ENCODE data around the gene WNT11.

Gene WNT11

DNA sequence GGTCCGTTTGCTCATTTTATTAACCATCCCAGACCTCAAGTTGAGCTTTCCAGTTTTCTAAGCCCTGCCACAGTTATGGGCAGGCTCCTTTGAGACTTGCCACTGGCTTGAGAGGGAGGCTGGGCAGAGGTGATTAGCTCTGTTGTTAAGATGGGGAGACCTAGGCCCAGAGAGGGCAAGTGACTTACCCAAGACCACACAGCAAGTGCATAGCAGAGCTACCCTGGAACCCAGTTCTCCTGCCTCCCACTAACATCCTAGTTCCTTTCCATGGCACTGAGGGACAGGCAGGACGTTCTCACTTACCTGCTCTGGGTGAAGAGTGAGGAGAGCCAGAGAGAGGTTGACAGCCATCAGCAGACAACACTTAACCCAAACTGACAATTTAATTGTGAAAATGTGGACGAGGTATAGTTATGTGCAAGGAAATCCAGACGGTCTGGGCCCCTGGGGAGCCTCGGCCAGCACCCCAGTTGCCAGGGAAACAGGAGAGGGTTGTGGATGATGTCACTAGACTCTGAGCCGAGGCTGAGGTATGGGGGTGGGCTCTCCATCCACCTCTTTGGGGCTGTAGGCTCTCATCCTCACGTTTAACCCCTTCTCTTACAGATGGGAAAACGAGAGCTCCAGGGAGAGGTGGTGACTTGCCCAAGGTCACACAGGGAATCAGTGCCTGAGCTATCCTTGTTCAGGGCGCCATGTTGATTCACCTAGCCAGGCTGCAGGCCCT is 12.3 kb upstream of the WNT11 start:
- DNase-seq = no peak

DNA sequence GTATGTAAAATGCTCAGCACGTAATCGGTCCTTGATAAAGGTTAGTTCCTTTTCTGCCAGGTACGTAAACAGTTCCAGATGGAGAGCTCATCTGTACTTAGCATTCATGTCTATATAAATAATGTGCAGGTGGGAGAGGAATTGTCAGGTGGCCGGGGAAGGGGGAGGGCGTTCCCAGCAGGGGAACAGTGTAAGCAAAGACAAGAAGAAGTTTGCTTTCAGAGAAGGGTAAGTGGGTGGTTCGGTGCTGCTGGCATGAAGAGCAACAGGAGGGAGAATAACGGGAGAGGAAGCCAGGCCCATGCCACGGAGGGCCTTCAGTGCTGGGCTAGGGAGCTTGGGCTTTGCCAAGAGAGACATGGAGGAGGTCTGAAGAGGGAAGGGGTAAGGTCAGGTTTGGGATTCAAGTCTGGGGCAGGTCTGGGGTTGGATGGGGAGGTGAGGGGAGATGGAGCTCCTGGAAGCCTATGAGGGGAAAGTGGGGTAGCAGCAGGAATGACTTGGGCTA is 11.4 kb upstream of the WNT11 start:
- no peak for DNase-seq

DNA sequence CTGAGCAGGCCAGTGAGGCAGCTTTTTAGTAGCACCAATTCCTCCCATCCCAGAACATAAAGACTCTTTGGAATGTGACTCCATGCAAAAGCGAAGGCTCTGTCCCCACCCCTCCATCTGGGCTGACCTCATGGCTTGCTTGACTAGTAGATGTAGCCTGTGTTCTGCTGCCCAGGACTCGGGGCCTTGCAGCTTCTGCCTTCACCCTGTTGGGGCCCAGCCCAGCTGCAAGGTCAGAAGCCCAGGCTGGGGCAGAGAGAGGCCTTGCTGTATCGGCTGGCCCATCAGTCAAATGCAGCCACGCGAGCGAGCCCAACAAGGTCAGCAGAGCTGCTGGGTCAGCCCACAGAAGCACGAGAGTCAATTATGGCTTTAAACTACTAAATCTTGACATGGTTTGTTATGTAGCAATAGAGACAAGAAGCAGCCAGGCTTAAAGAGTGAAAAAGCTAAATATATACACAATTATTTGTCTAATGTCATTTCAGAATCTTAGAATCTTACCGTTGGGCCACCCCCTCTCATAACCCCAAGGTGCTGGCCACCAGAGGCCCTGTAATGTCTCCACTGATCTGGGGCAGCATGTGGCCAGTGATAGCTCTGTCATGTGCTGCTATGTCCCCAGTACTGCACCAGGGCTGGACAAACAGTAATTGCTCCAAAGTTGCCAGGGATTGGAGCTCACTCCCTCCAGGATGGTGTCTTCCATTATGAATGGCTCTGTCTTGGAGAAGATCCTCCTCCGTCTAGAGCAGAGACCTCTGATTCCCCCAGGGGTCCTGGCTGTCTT is 10.4 kb upstream of the WNT11 start:
- DNase-seq = peak; percentile 17

DNA sequence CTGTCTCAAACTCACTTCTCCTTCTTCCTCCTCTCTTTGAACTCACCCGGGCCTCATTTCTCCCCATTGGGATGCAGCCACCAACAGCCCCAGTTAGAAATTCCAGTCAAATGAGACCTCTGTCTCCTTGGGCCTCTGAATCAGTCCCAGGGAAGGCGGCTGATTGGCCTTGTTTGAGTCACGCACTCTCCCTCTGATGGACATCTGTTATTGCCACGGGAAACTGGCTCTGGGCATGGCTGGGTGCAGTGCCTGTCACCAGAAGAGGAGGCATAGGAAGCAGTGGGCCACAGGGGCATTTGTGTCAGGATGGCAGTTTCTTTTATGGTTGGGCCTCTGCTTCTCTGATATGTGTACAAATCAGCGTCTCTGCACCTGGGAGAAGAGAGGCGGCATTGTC is 9.6 kb upstream of the WNT11 start:
- DNase-seq = peak; percentile 77

DNA sequence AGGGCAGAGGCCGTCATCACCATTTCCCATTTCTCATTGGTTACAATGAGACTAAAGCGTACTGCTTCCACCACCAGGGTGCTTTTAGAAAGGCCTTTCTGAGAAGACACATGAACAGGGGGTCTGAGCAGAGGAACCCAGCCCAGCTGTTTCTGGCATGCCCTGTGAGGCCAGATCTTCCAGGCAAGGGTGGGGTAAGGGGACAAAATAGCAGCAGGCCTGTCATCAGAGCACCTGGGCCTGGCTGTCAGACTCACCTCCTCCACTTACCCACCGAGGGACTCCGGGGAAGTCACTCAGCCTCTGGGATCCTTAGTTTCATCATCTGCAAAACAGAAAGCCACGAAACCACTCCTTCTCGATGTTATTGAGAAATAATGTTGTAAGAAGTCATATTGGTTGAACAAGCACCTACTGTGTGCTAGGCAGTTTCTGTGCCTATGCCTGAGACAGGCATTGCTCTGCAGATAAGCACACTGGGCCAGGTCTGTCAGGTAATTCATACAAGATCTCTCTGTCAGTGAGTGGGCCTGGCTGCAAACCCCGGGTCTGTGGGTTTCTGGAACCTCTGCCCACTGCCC is 8.8 kb upstream of the WNT11 start:
- DNase-seq = no peak

DNA sequence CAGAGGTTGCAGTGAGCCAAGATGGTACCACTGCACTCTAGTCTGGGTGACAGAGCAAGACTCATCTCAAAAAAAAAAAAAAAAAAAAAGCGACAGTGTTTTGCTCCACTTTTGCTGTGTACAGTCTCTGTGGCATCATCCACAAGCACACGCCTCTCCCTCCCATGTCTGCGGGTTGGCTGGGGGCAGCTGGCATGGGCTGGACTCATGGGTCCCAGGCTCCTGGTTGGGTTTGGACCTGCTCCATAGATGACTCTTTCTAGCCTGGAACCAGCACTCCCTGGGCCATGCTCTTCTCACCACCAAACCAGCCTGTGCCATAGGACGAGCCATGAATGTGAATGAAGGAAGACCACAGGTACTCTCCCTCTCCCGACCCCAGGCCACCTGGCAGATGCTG is 7.9 kb upstream of the WNT11 start:
- DNase-seq = no peak

DNA sequence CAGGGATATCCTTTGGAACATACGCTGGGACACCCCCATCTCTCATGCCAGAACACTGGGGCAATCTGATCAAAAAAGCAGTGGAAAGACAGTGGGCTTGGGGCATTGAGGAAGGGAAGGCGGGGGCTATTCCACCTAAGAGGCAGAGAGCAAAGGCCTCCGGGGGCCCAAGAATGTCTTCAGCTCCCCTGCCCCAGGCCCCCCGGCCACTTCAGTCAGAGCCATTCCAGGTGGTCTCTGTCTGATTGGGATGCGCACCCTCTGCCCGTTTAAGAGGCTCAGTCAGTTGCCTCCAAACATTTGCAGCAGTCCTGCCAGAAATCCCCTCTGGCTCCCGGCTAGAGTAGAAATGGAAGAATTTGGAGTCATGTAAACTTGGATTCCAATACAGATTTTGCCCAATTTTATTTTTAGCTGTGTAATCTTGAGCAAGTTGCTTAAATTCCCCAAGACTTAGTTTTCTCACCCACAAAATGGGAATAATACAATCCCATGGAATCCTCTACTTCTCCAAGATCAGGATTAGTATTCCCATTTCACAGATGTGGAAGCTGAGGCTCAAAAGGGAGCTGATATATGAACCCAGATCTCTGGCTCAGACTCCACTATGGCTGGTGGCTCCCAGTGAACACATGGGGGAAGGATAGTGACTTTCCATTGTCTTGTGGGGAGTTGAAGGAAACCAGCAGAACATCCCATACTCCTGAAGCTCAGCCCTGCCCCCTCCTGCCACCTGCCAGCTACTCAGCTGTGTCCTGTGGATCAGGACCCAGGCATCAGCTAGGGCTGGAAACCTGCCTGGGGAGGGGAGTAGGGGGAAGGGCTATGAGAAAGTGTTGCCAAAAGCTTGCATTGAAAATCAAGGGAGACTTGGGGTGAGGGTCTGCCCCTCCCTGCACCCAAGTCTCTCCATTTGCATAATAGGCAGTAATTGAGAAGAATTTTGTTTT is 6.1 kb upstream of the WNT11 start:
- no peak for DNase-seq

DNA sequence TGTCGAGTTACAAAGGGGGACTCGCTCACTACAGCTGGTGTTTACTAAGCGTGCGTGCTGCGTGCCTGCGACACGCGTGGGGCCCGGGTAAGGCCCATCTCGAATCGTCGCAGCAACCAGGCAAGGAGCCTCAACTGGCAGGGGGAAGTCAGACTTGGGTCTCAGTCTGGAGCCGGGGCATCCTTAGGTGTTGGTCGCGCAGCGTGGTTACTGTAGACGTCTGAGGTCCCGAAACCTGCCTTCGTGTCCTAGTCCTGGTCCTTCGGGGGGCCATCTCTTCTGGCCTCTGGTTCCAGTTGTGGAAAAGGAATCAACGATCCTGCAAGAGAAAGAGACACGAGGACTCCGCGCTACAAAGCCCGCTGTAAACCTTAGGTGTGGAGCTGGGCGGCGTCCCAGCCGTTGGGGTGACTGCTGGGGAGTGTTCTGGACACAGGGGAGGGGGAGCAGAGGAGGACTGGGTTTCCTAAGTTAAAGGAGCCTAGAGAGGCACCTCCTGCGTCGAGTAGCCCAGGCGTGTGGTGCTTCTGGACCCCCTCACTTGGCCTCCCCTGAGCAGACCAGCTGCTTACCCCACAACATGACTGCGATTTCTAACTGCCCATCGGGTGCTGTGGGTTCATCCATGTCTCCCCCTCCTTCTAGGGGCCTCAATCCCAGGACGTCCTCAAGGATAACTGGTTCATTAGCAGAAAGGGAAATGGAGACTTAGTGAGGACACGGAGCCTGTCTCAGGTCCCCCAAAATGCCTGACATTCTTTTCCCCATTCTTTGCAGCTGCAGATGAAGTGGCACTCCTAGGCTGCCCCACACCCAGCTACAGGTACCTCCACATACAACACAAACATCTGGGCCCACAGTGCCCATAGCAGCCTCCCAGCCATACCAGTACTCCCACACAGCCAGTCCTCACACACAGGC is 4.9 kb upstream of the WNT11 start:
- DNase-seq = no peak

DNA sequence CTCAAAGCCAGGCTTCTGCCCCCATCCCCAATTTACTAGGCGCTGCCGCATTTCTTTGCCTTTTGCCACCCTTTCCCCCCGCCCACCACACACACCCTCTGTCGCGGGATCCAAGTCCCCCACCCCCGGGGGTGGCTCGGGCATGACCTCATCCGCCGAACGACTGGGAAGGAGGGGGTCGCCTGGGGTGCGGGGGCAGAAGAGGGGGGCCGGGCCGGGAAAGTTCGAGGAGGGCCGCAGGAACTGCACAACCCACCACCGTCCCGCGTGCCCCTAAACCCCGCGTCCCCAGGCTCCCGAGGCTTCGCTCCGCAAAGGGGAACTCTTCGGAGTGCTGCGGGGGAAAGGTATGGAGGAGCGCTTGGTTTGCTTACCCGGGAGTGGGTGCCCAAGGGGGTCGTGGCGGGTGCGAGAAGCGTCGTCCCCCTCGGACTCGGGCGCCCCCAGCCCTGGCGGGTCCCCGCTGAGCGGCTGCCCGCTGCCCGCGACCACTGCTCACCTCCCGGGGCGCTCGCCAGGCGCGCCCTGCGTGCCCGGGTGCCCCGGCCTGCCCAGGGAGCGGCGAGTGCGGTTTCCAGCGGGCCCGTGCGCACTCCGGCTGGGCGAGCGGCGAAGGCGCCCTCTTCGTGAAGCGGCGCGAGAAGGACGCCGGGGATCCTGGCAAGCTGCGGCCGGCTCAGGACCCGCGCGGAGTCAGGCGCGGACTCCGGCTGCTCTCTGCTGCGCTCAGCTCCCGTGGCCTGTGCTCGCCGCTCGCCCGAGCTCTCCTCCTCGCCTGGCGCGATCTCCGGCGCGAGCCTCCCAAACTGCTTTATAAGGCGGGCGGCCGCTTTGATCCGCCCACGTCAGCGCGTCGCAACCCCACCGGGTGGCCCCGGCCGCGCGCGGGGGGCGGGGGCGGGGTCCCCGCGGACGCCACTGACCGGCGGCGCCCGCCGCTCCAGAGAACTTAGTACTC is 4.0 kb upstream of the WNT11 start:
- peak; percentile 68 for DNase-seq

DNA sequence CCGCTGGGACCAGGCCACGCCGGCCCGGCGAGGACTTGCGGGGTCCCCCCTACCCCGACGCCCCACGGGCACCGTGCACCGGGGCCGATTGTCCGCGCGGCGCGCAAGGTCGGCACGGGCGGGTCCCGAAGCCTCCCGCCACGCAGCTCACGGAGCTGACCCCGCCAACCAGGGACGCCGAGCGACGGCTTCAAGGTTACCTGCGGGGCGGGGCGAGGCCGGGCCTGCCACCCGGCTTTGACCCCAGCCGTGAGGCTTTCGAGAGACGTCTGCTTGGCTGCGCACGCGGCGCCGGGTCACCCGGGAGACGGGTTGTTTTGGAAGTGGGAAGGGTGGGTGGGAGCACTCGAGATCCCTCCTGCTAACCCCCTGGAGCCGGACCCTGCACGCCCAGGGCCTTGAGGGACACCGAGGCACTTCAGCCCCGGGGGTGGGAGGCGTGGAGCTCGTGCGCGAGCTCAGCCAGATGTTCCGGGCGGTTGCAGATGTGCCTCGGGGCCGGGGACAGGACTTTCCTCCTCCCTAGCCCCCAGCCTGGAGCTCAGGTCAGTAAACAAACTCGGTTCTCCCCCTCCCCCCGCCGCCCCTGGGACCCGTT is 3.2 kb upstream of the WNT11 start:
- DNase-seq = no peak

DNA sequence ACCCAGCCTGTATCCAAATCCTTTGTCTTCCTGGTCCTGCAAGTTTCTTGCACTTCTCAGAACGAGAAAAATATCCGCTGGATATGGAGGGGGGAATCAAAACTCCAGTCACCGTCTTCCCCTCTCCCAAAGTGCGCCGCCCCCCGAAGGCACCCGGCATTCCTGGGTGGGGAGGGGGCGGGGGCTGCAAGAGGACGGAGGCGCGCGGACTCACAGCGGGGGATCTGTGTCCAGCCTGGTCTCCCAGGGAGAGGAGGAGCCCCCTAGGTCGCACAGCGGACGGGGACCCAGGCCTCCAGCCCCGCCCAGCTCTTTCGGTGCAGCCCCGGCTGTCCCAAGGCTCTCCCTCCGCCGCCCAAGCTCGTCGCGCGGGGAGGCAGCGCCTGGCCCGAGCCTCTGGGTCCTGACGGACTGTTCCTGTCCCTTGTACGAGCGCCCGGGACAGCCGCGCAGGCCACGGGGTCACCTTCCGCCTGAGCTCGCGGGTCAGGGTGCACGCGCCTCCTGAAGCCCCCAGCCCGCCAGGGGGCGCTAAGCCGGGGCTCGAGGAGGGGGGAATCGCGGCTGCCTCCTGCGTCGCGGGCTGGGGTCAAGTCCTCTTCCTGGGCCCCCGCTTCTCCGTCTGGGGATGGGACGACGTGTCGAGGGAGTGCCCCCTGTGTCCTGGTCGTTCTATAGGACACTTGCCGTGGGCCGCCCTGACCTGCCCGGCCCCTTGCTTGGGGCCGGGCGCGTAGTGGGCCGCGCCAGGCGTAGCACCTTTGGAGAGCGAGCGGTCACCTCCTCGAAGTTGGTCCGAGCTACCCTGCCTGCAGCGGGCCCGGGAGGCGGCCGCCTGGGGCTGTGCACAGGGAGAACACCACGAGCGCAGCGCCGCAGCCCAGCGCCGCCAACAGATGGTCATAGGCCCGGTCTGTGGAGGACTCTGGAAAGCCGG is 2.4 kb upstream of the WNT11 start:
- peak; percentile 43 for DNase-seq

DNA sequence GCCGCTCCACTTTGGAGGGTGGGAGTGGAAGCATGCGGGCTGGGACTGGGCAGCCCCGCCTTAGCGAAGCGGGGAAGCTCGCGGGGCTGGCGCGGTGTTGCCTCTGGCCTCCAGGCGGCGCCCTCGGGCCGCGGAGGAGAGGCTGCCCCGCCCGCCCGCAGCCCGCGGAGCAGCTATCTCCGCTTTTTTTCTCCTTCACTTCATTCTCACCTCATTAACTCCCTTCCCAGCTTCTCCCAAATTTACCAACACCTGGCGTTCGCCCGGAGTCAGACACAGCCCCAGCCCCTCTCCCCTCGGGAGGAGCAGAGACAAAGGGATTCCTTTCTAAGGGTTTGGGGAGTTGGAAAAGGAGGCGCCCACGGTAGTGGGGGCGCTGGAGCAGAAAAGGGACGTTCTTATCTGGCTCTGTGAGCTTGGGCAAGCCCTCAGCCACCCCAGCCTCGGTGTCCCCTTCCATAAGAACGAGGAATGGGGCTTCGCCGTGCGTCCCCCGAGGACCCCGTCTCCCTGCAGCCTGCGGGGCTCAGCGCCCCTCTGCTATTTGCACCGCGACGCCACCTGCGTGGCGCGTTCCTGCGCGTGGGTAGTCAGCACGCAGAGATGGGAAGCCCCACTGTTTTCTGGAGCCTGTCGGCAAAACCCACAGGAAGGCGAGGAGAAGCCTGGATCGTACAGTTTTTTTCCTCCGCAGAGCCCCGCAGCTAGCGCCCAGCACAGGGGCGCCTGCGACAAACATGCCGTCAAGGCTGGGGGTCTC is 1.5 kb upstream of the WNT11 start:
- DNase-seq = peak; percentile 71

DNA sequence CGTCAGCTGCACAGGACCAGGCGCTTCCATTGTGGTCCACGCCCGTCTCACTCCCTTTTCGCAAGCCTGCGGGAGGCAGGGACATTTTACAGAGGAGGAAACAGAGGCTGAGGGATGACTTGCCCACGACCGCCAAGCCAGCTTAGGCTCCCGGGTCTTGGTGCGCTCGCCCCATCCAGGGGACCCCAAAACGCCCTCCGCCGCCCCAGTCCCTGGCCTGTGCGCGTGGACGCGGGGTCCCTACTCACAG is 300 bp downstream of the WNT11 start:
- no peak for DNase-seq

DNA sequence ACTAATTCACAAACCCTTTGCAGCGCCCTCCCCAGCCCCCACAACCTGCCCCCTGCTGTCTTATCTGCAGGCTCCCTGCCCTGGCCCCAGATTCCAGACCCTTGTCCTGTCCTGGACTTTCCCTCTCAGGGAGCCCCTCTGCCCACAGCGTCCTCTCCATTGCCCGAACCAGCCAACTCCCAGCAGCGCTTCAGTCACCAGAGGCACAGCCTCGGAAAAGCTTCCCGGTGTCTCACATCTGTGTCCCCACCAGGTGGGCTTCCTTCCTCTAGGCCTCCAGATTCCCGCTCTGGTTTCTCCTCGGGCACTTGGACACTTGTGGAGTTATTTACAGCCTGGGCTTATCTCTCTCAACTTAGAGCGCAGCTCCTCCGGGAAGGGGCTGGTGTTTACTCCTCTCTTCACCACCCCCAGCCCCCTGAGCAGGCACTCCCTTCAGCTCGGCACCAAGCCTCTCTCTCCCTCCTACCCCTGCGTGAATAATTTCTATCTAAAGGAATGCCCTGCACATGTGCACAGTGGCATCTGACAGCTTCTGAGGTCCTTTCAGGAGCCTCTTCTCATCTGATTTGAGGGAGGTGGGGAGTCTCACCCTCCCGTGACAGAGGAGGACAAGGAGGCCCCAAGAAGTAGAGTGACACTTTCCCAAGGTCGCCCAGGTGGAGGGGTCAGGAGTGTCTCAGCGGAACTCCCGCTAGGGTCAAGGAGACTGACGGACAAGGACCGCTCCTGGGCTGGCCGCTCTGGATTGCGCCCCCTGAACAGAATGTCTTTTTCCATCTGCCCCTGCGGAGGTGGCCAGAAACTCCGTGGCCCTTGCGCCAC is 838 bp downstream of the WNT11 start:
- DNase-seq = no peak

DNA sequence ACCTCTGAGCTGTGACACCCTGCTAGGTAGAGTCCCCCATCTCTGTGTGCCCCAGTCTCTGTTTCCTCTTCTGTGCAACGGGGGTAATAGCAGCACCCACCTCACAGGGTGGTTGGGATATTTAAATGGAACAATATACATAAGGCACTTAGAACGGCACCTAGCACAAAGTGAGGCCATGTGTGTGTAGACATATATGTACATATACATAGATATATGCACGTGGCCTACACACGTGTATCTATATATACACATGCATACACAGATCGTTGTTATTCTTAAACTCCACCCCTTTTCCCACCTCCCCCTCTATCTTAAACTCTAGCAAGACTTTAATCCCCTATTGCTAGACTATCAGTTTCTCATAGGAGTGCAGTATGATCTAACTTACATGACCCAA is 2.4 kb downstream of the WNT11 start:
- no peak for DNase-seq

DNA sequence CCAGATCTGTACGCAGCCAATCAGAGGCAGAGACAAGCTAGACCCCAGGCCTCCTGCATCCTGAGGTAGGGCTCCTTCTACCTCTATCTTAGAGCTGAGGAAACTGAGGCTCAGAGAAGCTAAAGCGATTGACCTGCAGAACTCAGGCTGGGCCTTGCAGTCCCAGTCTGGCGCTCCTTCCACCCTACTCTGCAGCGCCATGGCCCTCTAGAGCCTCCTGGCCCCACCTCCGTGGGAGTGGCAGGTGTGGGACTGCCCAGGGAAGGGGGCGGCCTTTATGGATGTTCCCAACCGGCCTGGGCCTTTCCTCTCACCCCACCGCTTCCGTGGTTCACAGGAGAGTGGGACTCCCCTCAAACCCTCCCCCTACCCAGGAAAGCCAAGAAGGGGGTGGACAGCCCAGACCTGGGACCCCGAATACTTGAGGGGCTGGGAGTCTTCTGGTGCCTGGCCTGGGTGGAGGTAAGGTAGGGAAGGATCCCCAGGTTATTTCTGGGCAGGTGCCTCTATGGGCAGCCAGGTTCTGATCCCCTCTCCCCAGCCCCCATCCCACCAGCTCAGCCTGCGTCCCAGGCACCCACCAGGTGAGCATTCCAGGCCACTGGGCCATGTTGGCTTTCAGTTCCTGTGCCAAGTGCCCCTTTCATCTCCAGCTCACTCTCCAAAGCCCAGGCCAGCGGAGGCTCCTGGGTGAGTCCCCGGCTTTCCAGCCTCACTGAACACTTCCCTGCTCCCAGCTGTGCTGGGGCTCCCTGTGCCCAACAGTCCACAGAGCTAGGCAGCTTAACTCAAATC is 3.0 kb downstream of the WNT11 start:
- DNase-seq = no peak

Data from fibroblast of skin of back (primary cell).